GM12801 (cell line): ENCODE results near the gene TASOR.

ENCODE experiments used
- CTCF ChIP-seq: IDR thresholded peaks from one replicate; pipeline ENCODE4 v1.5.1; 2011; ENCODE audit warnings: control low read depth; ENCODE audit not compliant: insufficient read length; ENCODE audit errors: extremely low read depth

TASOR gene

GRCh38 chr3:56667973-56668579, 15.0 kb downstream of the TASOR start:
- TF ChIP-seq CTCF = no peak

GRCh38 chr3:56664823-56665222, 18.2 kb downstream of the TASOR start:
- TF ChIP-seq CTCF = no peak

- TF ChIP-seq CTCF = no peak
Measured at GRCh38 chr3:56655709-56656108, 27.4 kb downstream of the TASOR start.

GRCh38 chr3:56654460-56654859, 28.6 kb downstream of the TASOR start:
- TF ChIP-seq CTCF = no peak

GRCh38 chr3:56645407-56645806, 37.7 kb downstream of the TASOR start:
- no peak for TF ChIP-seq CTCF

GRCh38 chr3:56633602-56634535, 49.2 kb downstream of the TASOR start:
- TF ChIP-seq CTCF = no peak
